Kidney epithelial cell (primary cell): ENCODE data around the gene FTL. TPM values are rescaled to one million over a fixed set of nuclear protein-coding genes. Genes with fewer than 3 reads are reported as not detected.

Experiments
- DNase-seq: peaks from one replicate; pipeline ENCODE4 v3.0.0-alpha.2; 2010; ENCODE audit warnings: low read depth
- H3K27me3 ChIP-seq: 2 replicates; pipeline ENCODE4 v1.6.0; 2011; ENCODE audit warnings: low read length; ENCODE audit not compliant: control insufficient read depth, insufficient read depth
- H3K36me3 ChIP-seq: 2 replicates; pipeline ENCODE4 v1.5.1; 2011; ENCODE audit warnings: low read length; ENCODE audit not compliant: control insufficient read depth, insufficient read depth
- H3K4me3 ChIP-seq: 2 replicates; pipeline ENCODE4 v1.5.1; 2011; ENCODE audit warnings: low read depth, mild to moderate bottlenecking, control low read depth, low read length
- CTCF ChIP-seq: IDR thresholded peaks from 2 replicates; pipeline ENCODE4 v1.5.1; 2011; ENCODE audit warnings: mild to moderate bottlenecking, moderate library complexity, low read length, control low read depth, inconsistent platforms; ENCODE audit not compliant: insufficient read depth, poor library complexity, severe bottlenecking
- total RNA-seq: library from RNA; depleted of rRNA; stranded (reverse); fragments of >200 nt; gene quantifications from 2 replicates; pipeline ENCODE4 v1.2.3, GENCODE V29; 2015

FTL gene
- total RNA-seq, 1 donor from 2014 or later, result 2,415 TPM

GRCh38 chr19:48986211-48986610 is 21.1 kb downstream of the FTL start:
- Histone ChIP-seq H3K4me3 (no peak overlapping the region), H3K36me3 (peaks cover 1% of the 10 kb centered on the region), H3K27me3 (no peaks in the 10 kb centered on the region)
- no peak for TF ChIP-seq CTCF
- no peak for DNase-seq

DNA sequence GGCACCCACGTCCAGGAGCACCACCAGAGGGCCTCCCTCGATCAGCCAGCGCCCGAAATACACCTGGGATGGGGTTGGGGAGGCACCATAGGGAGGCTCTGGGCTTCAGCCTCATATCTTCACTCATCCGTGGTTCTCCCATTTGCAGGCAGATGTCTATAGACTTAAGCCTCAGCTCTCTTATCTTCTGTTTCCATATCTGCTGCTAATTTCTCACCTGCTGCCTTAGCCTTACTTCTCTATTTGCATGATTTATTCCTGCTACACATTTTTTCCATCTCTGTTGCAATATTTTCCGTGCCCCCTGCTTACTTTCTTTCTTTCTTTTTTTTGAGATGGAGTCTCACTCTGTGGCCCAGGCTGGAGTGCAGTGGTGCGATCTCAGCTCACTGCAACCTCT is 22.2 kb downstream of the FTL start:
- Histone ChIP-seq H3K27me3 (no peaks in the 10 kb centered on the region), H3K36me3 (peaks cover 1% of the 10 kb centered on the region), H3K4me3 (no peak overlapping the region)
- DNase-seq, result no peak
- no peak for TF ChIP-seq CTCF

DNA sequence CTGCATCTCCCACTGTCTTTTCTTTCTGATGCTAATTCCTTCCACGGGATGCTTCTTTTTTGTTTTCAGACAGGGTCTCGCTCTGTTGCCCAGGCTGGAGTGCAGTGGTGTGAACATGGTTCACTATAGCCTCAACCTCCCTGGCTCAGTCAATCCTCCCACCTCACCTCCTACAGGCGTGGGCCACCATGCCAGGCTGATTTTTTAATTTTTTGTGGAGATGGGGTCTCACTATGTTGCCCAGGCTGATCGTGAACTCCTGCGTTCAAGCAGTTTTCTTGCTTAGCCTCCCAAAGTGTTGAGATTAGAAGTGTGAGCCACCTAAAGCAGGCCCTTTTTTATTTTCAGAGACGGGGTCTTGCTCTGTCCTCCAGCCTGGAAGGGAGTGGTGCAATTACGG is 23.2 kb downstream of the FTL start:
- Histone ChIP-seq H3K36me3 (no peaks in the 10 kb centered on the region), H3K4me3 (no peak overlapping the region), H3K27me3 (no peaks in the 10 kb centered on the region)
- TF ChIP-seq CTCF, result no peak
- DNase-seq, result no peak

- no peak for DNase-seq
- Histone ChIP-seq H3K27me3 (no peaks in the 10 kb centered on the region), H3K4me3 (no peak overlapping the region), H3K36me3 (no peaks in the 10 kb centered on the region)
- TF ChIP-seq CTCF, result no peak
Measured at GRCh38 chr19:48988860-48989259, 23.8 kb downstream of the FTL start.

- TF ChIP-seq CTCF, result no peak
- no peaks in the 10 kb centered on the region for H3K27me3 ChIP-seq
- no peak for DNase-seq
Measured at GRCh38 chr19:48989701-48990291, 24.7 kb downstream of the FTL start.

GRCh38 chr19:48990400-48990799 is 25.3 kb downstream of the FTL start:
- Histone ChIP-seq H3K27me3 (no peaks in the 10 kb centered on the region), H3K4me3 (no peak overlapping the region), H3K36me3 (no peaks in the 10 kb centered on the region)
- no peak for TF ChIP-seq CTCF
- DNase-seq, result no peak

More at GRCh38 chr19:48989701-48990291, 24.7 kb downstream of the FTL start:
- no peak overlapping the region for H3K4me3 ChIP-seq
- no peaks in the 10 kb centered on the region for H3K36me3 ChIP-seq
